DMS 273 treated with DMSO at 0.1 percent for 48 hours (cell line): Measurements from ENCODE around the gene SMURF2.
A peak's percentile ranks its signal among the peaks of the same experiment; 100 is the strongest.

ENCODE experiments used
- DNase-seq: peaks from one replicate; lab custom pipeline; 2025; lab: John Stamatoyannopoulos, UW

The SMURF2 gene

GRCh38 chr17:64502809-64503208 lies 159.3 kb downstream of the SMURF2 start:
- DNase-seq: no peak

- DNase-seq: no peak
Measured at GRCh38 chr17:64502021-64502420, 160.1 kb downstream of the SMURF2 start.

- no peak for DNase-seq
Measured at GRCh38 chr17:64500862-64501765, 161.0 kb downstream of the SMURF2 start.

GRCh38 chr17:64500487-64500859 lies 161.6 kb downstream of the SMURF2 start:
- DNase-seq: no peak

GRCh38 chr17:64499805-64500486 lies 162.2 kb downstream of the SMURF2 start:
- no peak for DNase-seq

- no peak for DNase-seq
Measured at GRCh38 chr17:64498308-64499203, 163.6 kb downstream of the SMURF2 start.

GRCh38 chr17:64497565-64498035 lies 164.5 kb downstream of the SMURF2 start:
- no peak for DNase-seq

- DNase-seq: peak; percentile 91
Measured at GRCh38 chr17:64496786-64497564, 165.1 kb downstream of the SMURF2 start, which contains the start of gene POLG2. POLG2 (minus strand) TSS chr17:64497054; CDS start chr17:64496968, 86 bp downstream.

- no peak for DNase-seq
Measured at GRCh38 chr17:64496348-64496785, 165.7 kb downstream of the SMURF2 start.
